HG03469 (cell line): ENCODE data around the gene USP25.

Experiments
- ATAC-seq: cut with Tn5 transposase; IDR thresholded peaks from one replicate; pipeline ENCODE4 v1.9.1; 2021; ENCODE audit warnings: mild to moderate bottlenecking, moderate library complexity, moderate number of reproducible peaks; ENCODE audit not compliant: unreplicated experiment

The USP25 gene

DNA sequence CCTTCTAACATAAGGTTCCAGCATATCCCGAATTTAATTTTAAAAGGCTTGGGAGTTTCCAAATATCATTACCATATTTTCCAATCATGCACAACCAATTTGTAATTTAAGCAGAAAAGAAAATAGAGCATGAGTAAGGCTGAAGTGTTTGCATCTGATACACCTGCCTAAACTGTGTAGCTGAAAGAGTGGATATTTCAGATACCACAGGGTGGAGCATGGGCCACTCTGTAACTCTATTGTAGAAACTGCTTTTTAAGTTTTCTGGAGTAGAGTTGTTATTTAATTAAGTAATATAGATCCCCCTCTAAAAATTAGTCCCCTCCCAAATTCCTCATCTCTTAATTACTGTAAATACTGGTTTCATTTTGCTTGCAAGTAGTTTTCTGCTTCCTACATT lies 199.8 kb downstream of the USP25 start:
- ATAC-seq, result no peak
